Panc1 (cell line): ENCODE measurements around the gene REEP2. TPM values are rescaled to one million over a fixed set of nuclear protein-coding genes. Genes with fewer than 3 reads are reported as not detected.
A peak's percentile ranks its signal among the peaks of the same experiment; 100 is the strongest.

Experiments used
- ATAC-seq: fragments of 200-7000 bp; cut with Tn5 transposase; 2 replicates; pipeline ENCODE4 v1.9.1; 2020; ENCODE audit warnings: mild to moderate bottlenecking, moderate library complexity
- BruUV-seq: library from RNA; stranded (reverse); fragments of 400-500 nt; replicated peaks from 2 replicates; lab custom pipeline; 2021; lab: Mats Ljungman, UMichigan
- CTCF ChIA-PET: fragments of 300-600 bp; sonication (Branson Sonifier 250); formaldehyde crosslinking; loops from one replicate; lab custom pipeline; 2022; ENCODE audit warnings: antibody characterized with exemption; lab: Charles Lee
- POLR2A ChIA-PET: fragments of 300-600 bp; sonication (Branson Sonifier 250); formaldehyde crosslinking; loops from one replicate; lab custom pipeline; 2022; ENCODE audit warnings: antibody characterized with exemption; lab: Charles Lee
- DNase-seq: peaks from one replicate; pipeline ENCODE4 v3.0.0-alpha.2; 2010; ENCODE audit warnings: low read depth, low spot score
- H3K27ac ChIP-seq: 2 replicates; pipeline ENCODE4 v1.5.1; 2011; ENCODE audit warnings: mild to moderate bottlenecking, low read length, inconsistent platforms
- H3K27me3 ChIP-seq: fragments of 200-500 bp; sonication (Bioruptor generic); 2 replicates; pipeline ENCODE4 v1.6.0; 2014; ENCODE audit warnings: low read length, inconsistent platforms; ENCODE audit not compliant: control insufficient read depth, insufficient read depth
- H3K36me3 ChIP-seq: fragments of 200-500 bp; sonication (Bioruptor generic); 2 replicates; pipeline ENCODE4 v1.5.1; 2014; ENCODE audit warnings: inconsistent platforms, mild to moderate bottlenecking, low read length, moderate library complexity; ENCODE audit not compliant: control insufficient read depth, insufficient read depth
- H3K4me1 ChIP-seq: 2 replicates; pipeline ENCODE4 v1.5.1; 2011; ENCODE audit warnings: inconsistent platforms, mild to moderate bottlenecking, low read length, moderate library complexity; ENCODE audit not compliant: control insufficient read depth, insufficient read depth
- H3K4me3 ChIP-seq, 2 experiments: 2 replicates each; pipeline ENCODE4 v1.5.1; 2011 to 2012; ENCODE audit warnings: low read depth in 2 of 2, low read length in 2 of 2, mild to moderate bottlenecking in 2 of 2, inconsistent platforms in 1 of 2, moderate library complexity in 1 of 2
- H3K9me3 ChIP-seq: fragments of 200-500 bp; sonication (Bioruptor generic); 2 replicates; pipeline ENCODE4 v1.5.1; 2014; ENCODE audit warnings: low read depth, mild to moderate bottlenecking, inconsistent platforms, low read length, moderate library complexity; ENCODE audit not compliant: control insufficient read depth, insufficient read depth
- CTCF ChIP-seq: fragments of 450-650 bp; IDR thresholded peaks from 2 replicates; pipeline ENCODE4 v1.5.1; 2017; ENCODE audit warnings: mild to moderate bottlenecking
- POLR2AphosphoS5 ChIP-seq: IDR thresholded peaks from 2 replicates; pipeline ENCODE4 v1.6.1; 2012; ENCODE audit warnings: mild to moderate bottlenecking, low read depth, low read length, moderate library complexity
- REST ChIP-seq, 2 experiments: IDR thresholded peaks; 2 replicates each; pipeline ENCODE4 v1.6.1; 2011 to 2012; ENCODE audit warnings: low read depth in 2 of 2, control low read depth in 1 of 2, low read length in 1 of 2, mild to moderate bottlenecking in 1 of 2, moderate library complexity in 1 of 2; ENCODE audit not compliant: insufficient read depth in 1 of 2
- SIN3A ChIP-seq: IDR thresholded peaks from 2 replicates; pipeline ENCODE4 v1.6.1; 2012; ENCODE audit warnings: low read depth, mild to moderate bottlenecking, low read length, moderate library complexity, borderline replicate concordance; ENCODE audit not compliant: insufficient read depth
- TCF7L2 ChIP-seq: IDR thresholded peaks from 2 replicates; pipeline ENCODE4 v1.6.1; 2011; ENCODE audit warnings: mild to moderate bottlenecking, low read depth, low read length, inconsistent platforms
- in situ Hi-C: cut with HindIII; loops from 2 replicates; pipeline ENCODE4 v1.10.0; 2016; ENCODE audit warnings: low sequenced_read_pairs, low pct_unique_long_range_greater_than_20kb
- intact Hi-C: fragments of 100-400 bp; cut with micrococcal nuclease; formaldehyde crosslinking; loops from one replicate; pipeline ENCODE4 v1.10.0; 2022; ENCODE audit not compliant: unreplicated experiment
- total RNA-seq: library from RNA; stranded (reverse); gene quantifications from one replicate; pipeline ENCODE4 v1.2.1, GENCODE V29; 2021; ENCODE audit not compliant: unreplicated experiment

The REEP2 gene
- total RNA-seq, 1 experiment from 2014 or later: 6.5 TPM

GRCh38 chr5:138460032-138460693 lies 21.3 kb downstream of the REEP2 start:
- no peak overlapping the region for H3K27ac ChIP-seq
- no peaks in the 10 kb centered on the region for H3K9me3 ChIP-seq
- in situ Hi-C loops (no loop called here), intact Hi-C loops (no loop called here)
- no peaks in the 10 kb centered on the region for H3K36me3 ChIP-seq
- ATAC-seq (no peak), DNase-seq (no peak)
- no peaks in the 10 kb centered on the region for H3K27me3 ChIP-seq
- ChIA-PET CTCF (interaction anchor here (0.6 to 1.9 kb wide), 2 partner anchors 43 to 151 kb away, joined by 6 to 10 read pairs; no protein-coding TSS in a partner anchor), POLR2A (no interaction called here)
- BruUV-seq: no TSS peak
- H3K4me1 ChIP-seq: peaks cover 5% of the 10 kb centered on the region; the same call in 1 of the 2 replicates
- no peak for TF ChIP-seq CTCF
- H3K4me3 ChIP-seq: no peak overlapping the region

- ATAC-seq (no peak), DNase-seq (no peak)
- no peaks in the 10 kb centered on the region for H3K9me3 ChIP-seq
- intact Hi-C loops (no loop called here), in situ Hi-C loops (no loop called here)
- H3K27ac ChIP-seq: no peak overlapping the region
- CTCF ChIA-PET: interaction anchor here (0.8 to 1.9 kb wide), 2 partner anchors 42 to 117 kb away, joined by 8 to 10 read pairs; no protein-coding TSS in a partner anchor
- peaks cover 5% of the 10 kb centered on the region; the same call in 1 of the 2 replicates for H3K4me1 ChIP-seq
- BruUV-seq: TSS peak; percentile 29
- H3K4me3 ChIP-seq: no peak overlapping the region
- POLR2A ChIA-PET: interaction anchor here (0.6 to 0.7 kb wide), 4 partner anchors 68 to 881 kb away, joined by 3 to 6 read pairs (median 3); no protein-coding TSS in a partner anchor
- TF ChIP-seq SIN3A (no peak), TCF7L2 (no peak), REST (IDR thresholded peaks at IDR 0.05; ENCODE audit: insufficient read depth in 1 of 2, low read depth in 2 of 2, low read length in 1 of 2) (no peak), POLR2AphosphoS5 (no peak), CTCF (no peak)
- no peaks in the 10 kb centered on the region for H3K36me3 ChIP-seq
- no peaks in the 10 kb centered on the region for H3K27me3 ChIP-seq
These were observed 22.7 kb downstream of the REEP2 start for GRCh38 chr5:138461343-138462125.
